ENCODE measurements around the gene TMEFF2.

Gene TMEFF2

GRCh38 chr2:192030856-192031255 is 163.9 kb downstream of the TMEFF2 start:
- Histone ChIP-seq H3K9me3 (ENCODE audit: control insufficient read depth, low read length) (no peaks in the 10 kb centered on the region), H3K4me3 (ENCODE audit: low read depth, low read length) (no peak overlapping the region), H3K79me2 (no peaks in the 10 kb centered on the region), H3K27me3 (ENCODE audit: control insufficient read depth, insufficient read depth, low read length) (no peaks in the 10 kb centered on the region), H3K36me3 (ENCODE audit: control insufficient read depth, insufficient read depth, low read length) (no peaks in the 10 kb centered on the region), H3K4me2 (ENCODE audit: low read length) (no peak overlapping the region), H2AFZ (no peak overlapping the region), H3K4me1 (no peaks in the 10 kb centered on the region), H3K9ac (no peak overlapping the region), H3K27ac (no peak overlapping the region)
- TF ChIP-seq CTCF (IDR thresholded peaks at IDR 0.05): no peak

GRCh38 chr2:192030289-192030688 is 164.4 kb downstream of the TMEFF2 start:
- H3K4me1 ChIP-seq: no peaks in the 10 kb centered on the region
- no peak for TF ChIP-seq CTCF (IDR thresholded peaks at IDR 0.05)
- H3K79me2 ChIP-seq: no peaks in the 10 kb centered on the region
- H3K4me3 ChIP-seq (ENCODE audit: low read depth, low read length): no peak overlapping the region
- no peaks in the 10 kb centered on the region for H3K27me3 ChIP-seq (ENCODE audit: control insufficient read depth, insufficient read depth, low read length)
- H3K27ac ChIP-seq: no peak overlapping the region
- no peaks in the 10 kb centered on the region for H3K36me3 ChIP-seq (ENCODE audit: control insufficient read depth, insufficient read depth, low read length)
- no peak overlapping the region for H3K4me2 ChIP-seq (ENCODE audit: low read length)
- no peak overlapping the region for H3K9ac ChIP-seq
- no peak overlapping the region for H2AFZ ChIP-seq
- H3K9me3 ChIP-seq (ENCODE audit: control insufficient read depth, low read length): no peaks in the 10 kb centered on the region

- TF ChIP-seq CTCF (IDR thresholded peaks at IDR 0.05): no peak
- no peaks in the 10 kb centered on the region for H3K9me3 ChIP-seq (ENCODE audit: control insufficient read depth, low read length)
- H3K4me1 ChIP-seq: no peaks in the 10 kb centered on the region
- no peaks in the 10 kb centered on the region for H3K79me2 ChIP-seq
- H3K27ac ChIP-seq: no peak overlapping the region
- H3K36me3 ChIP-seq (ENCODE audit: control insufficient read depth, insufficient read depth, low read length): no peaks in the 10 kb centered on the region
- H3K9ac ChIP-seq: no peak overlapping the region
- H2AFZ ChIP-seq: no peak overlapping the region
- H3K4me3 ChIP-seq (ENCODE audit: low read depth, low read length): no peak overlapping the region
- H3K4me2 ChIP-seq (ENCODE audit: low read length): no peak overlapping the region
- H3K27me3 ChIP-seq (ENCODE audit: control insufficient read depth, insufficient read depth, low read length): no peaks in the 10 kb centered on the region
These were observed 165.6 kb downstream of the TMEFF2 start for GRCh38 chr2:192029089-192029488.

- H3K4me3 ChIP-seq (ENCODE audit: low read depth, low read length): no peak overlapping the region
These were observed 168.0 kb downstream of the TMEFF2 start for GRCh38 chr2:192026825-192027120.

More at GRCh38 chr2:192026825-192027120, 168.0 kb downstream of the TMEFF2 start:
- H3K4me1 ChIP-seq: no peaks in the 10 kb centered on the region
- H3K27me3 ChIP-seq (ENCODE audit: control insufficient read depth, insufficient read depth, low read length): no peaks in the 10 kb centered on the region
- no peak overlapping the region for H3K9ac ChIP-seq
- H3K27ac ChIP-seq: no peak overlapping the region
- H3K4me2 ChIP-seq (ENCODE audit: low read length): no peak overlapping the region
- H3K79me2 ChIP-seq: no peaks in the 10 kb centered on the region
- no peaks in the 10 kb centered on the region for H3K36me3 ChIP-seq (ENCODE audit: control insufficient read depth, insufficient read depth, low read length)
- no peak overlapping the region for H2AFZ ChIP-seq
- H3K9me3 ChIP-seq (ENCODE audit: control insufficient read depth, low read length): no peaks in the 10 kb centered on the region
- TF ChIP-seq CTCF (IDR thresholded peaks at IDR 0.05): no peak
